NCI-H524 treated with DMSO at 0.1 percent for 48 hours (cell line): Measurements from ENCODE around the gene FLACC1.

Source experiments
- DNase-seq: peaks from one replicate; lab custom pipeline; 2025; lab: John Stamatoyannopoulos, UW

FLACC1 gene

GRCh38 chr2:201275990-201276389 is 81.2 kb downstream of the FLACC1 start:
- DNase-seq = no peak

DNA sequence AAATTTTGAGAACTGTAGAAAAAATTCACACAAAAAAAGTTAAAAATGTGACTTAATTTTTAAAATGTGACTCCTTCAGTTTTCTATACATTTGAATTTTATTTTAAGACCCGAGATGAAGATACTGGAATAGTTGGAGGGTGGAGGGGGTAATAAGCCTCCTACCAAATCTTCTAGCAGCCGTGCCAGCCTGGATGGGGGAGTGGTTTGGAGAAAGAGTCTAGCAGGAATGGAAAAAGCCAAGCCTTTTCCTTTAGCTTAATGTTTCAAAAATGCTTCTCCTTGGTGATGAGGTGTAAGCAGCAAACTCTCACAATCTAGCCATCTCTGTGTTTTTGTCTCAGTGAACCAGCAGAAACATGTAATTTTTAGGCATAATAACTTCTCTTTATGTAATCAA is 82.1 kb downstream of the FLACC1 start:
- no peak for DNase-seq

DNA sequence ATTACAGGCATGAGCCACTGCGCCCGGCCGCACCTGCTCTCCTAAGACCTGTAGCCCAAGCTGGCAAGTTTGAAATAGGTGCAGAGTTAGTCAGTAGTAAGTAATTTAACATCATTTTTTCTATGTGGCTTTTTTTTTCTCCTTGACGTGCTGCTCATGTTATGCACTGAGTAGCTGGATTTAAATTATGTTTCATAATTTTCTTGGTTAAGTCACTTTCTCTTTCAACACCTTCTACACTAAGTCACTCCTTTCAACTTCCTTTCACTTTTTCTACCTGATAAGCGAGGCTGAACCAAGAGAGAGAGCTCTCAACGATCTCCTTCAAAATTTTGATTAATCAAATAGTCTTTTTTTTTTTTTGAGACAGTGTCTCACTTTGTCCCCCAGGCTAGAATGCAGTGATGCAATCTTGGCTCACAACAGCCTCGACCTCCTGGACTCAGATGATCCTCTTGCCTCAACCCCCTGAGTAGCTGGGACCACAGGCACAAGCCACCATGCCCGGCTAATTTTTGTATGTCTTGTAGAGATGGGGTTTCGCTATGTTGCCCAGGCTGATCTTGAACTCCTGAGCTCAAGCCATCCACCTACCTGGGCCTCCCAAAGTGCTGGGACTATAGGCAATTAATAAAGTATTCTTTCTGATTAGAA is 83.7 kb downstream of the FLACC1 start:
- no peak for DNase-seq

DNA sequence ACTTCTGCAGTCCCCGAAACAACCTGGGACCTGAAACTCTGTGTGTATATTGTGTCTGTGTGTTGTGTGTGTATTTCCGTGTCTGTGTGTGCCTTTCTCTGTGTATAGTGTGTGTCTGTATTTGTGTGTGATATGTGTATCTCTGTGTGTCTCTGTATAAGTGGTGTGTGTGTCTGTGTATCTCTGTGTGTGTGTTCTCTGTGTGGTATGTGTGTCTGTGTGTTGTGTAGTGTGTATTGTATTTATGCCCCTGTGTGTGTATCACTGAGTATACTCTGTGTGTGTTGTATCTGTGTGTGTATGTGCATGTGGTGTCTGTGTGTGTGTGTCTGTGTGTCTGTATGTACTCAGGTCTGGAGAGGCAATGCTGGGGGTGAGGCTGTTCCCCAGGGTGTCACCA is 85.2 kb downstream of the FLACC1 start:
- no peak for DNase-seq

DNA sequence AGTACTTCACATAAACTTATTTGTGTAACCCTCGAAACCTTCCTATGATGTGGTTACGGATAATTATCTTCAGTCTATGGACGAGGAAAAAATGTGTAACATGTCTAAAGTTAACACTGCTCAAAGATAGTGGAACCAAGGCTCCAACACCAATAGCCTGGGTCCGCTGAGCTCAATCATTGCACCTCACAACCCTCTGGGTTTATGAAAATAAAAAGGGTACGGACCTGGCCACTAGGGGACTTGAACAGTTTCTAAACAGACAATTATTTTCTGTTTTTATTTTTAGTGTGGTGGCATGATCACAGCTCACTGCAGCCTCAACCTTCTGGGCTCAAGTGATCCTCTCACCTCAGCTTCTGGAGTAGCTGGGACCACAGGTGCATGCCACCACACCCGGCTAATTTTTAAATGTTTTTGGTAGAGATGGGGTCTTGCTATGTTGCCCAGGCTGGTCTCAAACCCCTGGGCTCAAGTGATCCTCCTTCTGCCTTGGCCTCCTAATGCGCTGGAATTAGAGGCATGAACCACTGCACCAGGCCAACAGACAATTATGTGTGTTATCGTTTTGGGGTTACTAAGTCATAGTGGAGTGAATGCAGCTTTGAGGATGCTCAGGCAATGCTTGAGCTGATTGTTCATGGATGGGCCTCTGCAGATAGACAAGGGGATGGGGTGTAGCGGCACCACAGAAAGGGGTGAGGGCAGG is 86.7 kb downstream of the FLACC1 start:
- no peak for DNase-seq

DNA sequence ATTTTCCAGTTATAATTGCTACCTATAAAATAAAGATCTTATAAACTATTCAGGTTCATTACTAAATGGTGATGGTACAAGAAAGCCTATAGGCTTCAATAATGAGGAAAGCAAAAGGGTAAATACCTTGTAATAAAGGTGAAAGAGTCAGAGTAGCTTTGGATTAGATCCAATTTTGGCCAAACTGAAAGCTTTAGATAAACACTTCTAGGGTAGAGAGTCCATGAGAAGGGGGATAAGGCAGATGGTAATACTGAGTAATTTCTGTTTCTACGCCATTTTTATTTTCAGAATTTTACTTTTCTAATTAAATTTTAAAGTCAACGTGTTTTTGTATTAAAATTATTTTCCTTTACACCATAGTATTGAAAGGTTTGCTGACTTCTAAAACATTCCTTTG is 87.4 kb downstream of the FLACC1 start:
- DNase-seq = no peak

GRCh38 chr2:201267278-201268030 is 89.7 kb downstream of the FLACC1 start:
- DNase-seq = no peak

GRCh38 chr2:201266629-201267028 is 90.5 kb downstream of the FLACC1 start:
- DNase-seq = no peak

DNA sequence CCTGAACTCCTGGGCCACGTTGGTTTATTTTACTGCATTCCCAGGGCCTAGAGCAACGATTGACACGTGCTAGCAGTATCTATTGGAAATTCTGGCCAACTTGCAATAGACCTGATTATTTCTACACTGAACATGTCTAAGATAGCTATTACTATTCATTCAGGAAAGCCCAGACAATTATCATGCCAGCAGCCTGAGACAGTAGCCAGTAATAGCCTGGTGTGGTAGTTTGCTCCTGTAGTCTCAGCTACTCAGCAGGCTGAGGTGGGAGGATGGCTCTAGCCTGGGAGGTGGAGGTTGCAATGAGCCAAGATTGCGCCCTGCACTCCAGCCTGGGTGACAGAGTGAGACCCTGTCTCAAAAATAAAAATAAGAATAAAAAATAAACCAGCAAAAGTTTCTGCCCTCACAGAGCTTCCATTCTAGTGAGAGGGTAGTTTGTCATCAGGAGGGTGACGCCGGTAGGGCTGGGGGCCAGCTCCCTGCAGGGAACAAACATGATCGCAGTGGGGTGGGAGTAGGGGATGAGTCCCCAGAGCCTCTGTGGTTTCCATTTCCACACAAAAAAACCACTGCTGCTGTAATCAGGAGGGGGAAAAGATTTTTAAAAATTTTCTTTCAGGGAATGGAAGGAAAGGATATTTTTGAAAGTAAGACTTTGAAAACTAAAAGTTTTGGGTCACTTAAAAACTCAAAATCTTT is 92.5 kb downstream of the FLACC1 start:
- no peak for DNase-seq

GRCh38 chr2:201263779-201264178 is 93.4 kb downstream of the FLACC1 start:
- no peak for DNase-seq

- no peak for DNase-seq
Observed at GRCh38 chr2:201262718-201263117, 94.4 kb downstream of the FLACC1 start.

DNA sequence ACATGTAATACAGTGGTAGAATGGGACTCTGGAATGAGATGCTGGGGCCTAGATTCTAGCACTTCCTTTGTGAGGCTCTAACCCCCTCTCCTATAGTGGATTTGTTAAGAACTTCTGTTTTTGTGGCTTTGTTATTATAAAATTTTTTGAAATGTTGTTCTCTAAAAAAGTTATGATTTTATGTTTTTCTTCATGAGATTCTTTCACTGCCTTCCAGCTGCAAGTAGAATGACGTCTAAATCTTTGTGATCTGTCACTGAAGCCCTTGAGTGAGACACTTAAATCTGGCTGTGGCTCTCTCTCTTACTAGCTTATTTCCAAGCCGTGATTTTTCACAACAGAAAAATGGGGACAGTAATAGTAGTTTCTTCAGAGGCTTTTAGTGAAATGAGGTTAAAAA is 95.2 kb downstream of the FLACC1 start:
- no peak for DNase-seq

- no peak for DNase-seq
Observed at GRCh38 chr2:201261471-201261870, 95.7 kb downstream of the FLACC1 start.

DNA sequence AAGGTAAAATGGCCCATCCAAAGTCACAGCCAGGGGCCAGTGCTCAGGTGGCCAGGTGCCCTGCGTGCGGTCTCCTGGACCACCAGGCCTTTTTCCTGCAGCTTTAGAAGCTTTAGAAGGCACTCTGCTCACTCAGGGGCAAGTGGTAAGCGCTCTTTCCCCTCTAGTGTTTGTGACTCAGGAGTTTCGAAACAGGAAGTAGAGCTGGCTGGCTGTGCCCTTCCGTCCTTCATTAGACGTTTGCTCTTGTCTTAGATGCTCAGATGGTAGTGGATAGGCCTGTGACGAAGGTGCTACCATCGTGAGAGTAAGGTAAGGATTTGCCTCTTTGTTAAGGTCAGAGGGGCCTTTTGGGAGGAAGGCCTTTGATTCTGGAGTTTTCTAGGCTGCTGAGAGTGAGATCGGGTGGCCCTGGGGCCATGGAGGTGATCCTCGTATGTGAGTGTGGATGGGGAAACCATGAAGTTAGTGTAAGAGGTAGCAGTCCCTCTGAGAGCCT is 96.8 kb downstream of the FLACC1 start, which contains the start of gene CASP8:
CASP8 (plus strand) TSS at position 235 of the 499 bp plus-strand sequence. CDS start 5,951 bp downstream, outside the sequence.
- DNase-seq = no peak

- no peak for DNase-seq
Observed at GRCh38 chr2:201258666-201259615, 98.2 kb downstream of the FLACC1 start.

GRCh38 chr2:201257956-201258665 is 99.0 kb downstream of the FLACC1 start:
- no peak for DNase-seq

GRCh38 chr2:201257381-201257955 is 99.7 kb downstream of the FLACC1 start:
- no peak for DNase-seq

DNA sequence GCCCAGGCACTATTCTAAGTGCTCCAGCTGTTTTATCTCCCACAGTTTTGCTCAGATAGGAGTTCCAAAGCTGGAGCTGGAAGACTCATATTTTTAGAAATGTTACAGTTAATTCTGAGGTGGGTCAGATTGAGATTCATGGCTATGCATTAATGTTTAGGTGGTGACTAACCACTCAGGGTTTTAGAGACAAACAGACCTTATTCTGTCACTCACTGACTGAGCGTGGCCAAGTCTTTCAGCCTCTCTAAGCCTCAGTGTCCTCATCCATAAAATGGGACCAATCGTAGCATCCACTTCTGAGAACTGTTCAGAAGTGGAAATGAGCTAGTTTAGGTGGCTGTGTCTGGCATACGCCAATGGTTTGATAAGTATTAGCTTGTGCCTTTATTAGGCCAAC is 101.1 kb downstream of the FLACC1 start:
- no peak for DNase-seq

GRCh38 chr2:201255408-201256033 is 101.6 kb downstream of the FLACC1 start:
- no peak for DNase-seq
